Inflammatory macrophage treated with lipopolysaccharide for 1 hour (primary cell): Measurements from ENCODE around the gene TECR.
A peak's percentile ranks its signal among the peaks of the same experiment; 100 is the strongest.
"Not testable (repeated sequence)": the region's sequence is repeated elsewhere in the genome, so short reads cannot be mapped to it uniquely, and the experiment has no call there.

Experiments
- DNase-seq, 2 donors: peaks; one replicate each; pipeline ENCODE4 v3.0.0-alpha.2; 2020 to 2022

The TECR gene

GRCh38 chr19:14599548-14600147, 70.3 kb downstream of the TECR start:
- no peak for DNase-seq

GRCh38 chr19:14603990-14604387, 74.6 kb downstream of the TECR start:
- no peak for DNase-seq

- DNase-seq: no peak
Observed at GRCh38 chr19:14606627-14607026, 77.2 kb downstream of the TECR start.

- no peak for DNase-seq
Observed at GRCh38 chr19:14611051-14611450, 81.7 kb downstream of the TECR start.

GRCh38 chr19:14612242-14612641, 82.8 kb downstream of the TECR start:
- not testable (repeated sequence) for DNase-seq

- no peak for DNase-seq
Observed at GRCh38 chr19:14612657-14613056, 83.3 kb downstream of the TECR start.

GRCh38 chr19:14613399-14614098, 84.2 kb downstream of the TECR start:
- not testable (repeated sequence) for DNase-seq

GRCh38 chr19:14614099-14614412, 84.7 kb downstream of the TECR start:
- DNase-seq: peak; percentile 95 to 96
